Left lung (tissue), 10 donors: ENCODE results near the gene INF2. TPM values are rescaled to one million over a fixed set of nuclear protein-coding genes. Genes with fewer than 3 reads are reported as not detected.

Source experiments
- ATAC-seq: fragments of 200-7000 bp; cut with Tn5 transposase; one replicate; pipeline ENCODE4 v1.9.1; 2020; ENCODE audit warnings: moderate library complexity
- DNase-seq, 4 donors: peaks; one replicate each; pipeline ENCODE4 v3.0.0-alpha.2; 2013 to 2020
- H3K27ac ChIP-seq, 2 donors: fragments of 200-600 bp; sonication (generic) in 1 of 2; one replicate each; pipeline versions ENCODE4 v1.5.0 to v1.8.0; 2020 to 2021
- H3K27me3 ChIP-seq, 2 donors: fragments of 200-600 bp; sonication (generic) in 1 of 2; one replicate each; pipeline versions ENCODE4 v1.5.0 to v1.8.0; 2020 to 2021
- H3K36me3 ChIP-seq, 2 donors: fragments of 200-600 bp; sonication (generic) in 1 of 2; one replicate each; pipeline versions ENCODE4 v1.5.0 to v1.8.0; 2020 to 2021
- H3K4me1 ChIP-seq, 2 donors: fragments of 200-600 bp; one replicate each; pipeline ENCODE4 v1.8.0; 2021
- H3K4me3 ChIP-seq, 2 donors: fragments of 200-600 bp; sonication (generic) in 1 of 2; one replicate each; pipeline versions ENCODE4 v1.5.0 to v1.8.0; 2020 to 2021; ENCODE audit warnings: mild to moderate bottlenecking in 1 of 2
- H3K9me3 ChIP-seq, 2 donors: fragments of 200-600 bp; sonication (generic) in 1 of 2; one replicate each; pipeline versions ENCODE4 v1.5.0 to v1.8.0; 2020 to 2021
- intact Hi-C, 2 donors: fragments of 100-400 bp; cut with DNase I; formaldehyde crosslinking; loops; one replicate each; pipeline versions ENCODE4 v1.11.2 to v1.14.2; 2022
- polyA plus RNA-seq, 6 donors: library from polyadenylated mRNA; unstranded; fragments of 120-200 nt; gene quantifications; one replicate each; pipeline ENCODE4 v1.2.1, GENCODE V29; 2013; ENCODE audit not compliant: insufficient read length in 6 of 6
- total RNA-seq, 2 donors: library from RNA; stranded (reverse); fragmentation: NEBNext Ultra II Directional; extraction: Animal tissue kit (Norgen Biotek cat#: 25700); gene quantifications; one replicate each; pipeline ENCODE4 v1.2.1, GENCODE V29; 2021
- TF ChIP-seq, protein P1 (sequence below), 2 donors: fragments of 200-600 bp; sonication (generic) in 1 of 2; IDR thresholded peaks; one replicate each; pipeline versions ENCODE4 v1.5.0 to v1.8.0; 2021; ENCODE audit warnings: antibody characterized with exemption in 2 of 2
- donor health status: DM: no; HTN: yes; CAD: no.
- donor health status: DM: no; HTN: no; CAD: no.

Gene INF2
- total and polyA plus RNA-seq, 8 donors = 43.5 to 120 (median 57.0) TPM

- H3K4me3 ChIP-seq = no peak overlapping the region
- peaks cover 0 to 5% of the 10 kb centered on the region in 2 donors for H3K9me3 ChIP-seq
- TF ChIP-seq, protein P1, sequence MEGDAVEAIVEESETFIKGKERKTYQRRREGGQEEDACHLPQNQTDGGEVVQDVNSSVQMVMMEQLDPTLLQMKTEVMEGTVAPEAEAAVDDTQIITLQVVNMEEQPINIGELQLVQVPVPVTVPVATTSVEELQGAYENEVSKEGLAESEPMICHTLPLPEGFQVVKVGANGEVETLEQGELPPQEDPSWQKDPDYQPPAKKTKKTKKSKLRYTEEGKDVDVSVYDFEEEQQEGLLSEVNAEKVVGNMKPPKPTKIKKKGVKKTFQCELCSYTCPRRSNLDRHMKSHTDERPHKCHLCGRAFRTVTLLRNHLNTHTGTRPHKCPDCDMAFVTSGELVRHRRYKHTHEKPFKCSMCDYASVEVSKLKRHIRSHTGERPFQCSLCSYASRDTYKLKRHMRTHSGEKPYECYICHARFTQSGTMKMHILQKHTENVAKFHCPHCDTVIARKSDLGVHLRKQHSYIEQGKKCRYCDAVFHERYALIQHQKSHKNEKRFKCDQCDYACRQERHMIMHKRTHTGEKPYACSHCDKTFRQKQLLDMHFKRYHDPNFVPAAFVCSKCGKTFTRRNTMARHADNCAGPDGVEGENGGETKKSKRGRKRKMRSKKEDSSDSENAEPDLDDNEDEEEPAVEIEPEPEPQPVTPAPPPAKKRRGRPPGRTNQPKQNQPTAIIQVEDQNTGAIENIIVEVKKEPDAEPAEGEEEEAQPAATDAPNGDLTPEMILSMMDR (IDR thresholded peaks at IDR 0.05) = peak; percentile 93 to 99
- ATAC-seq (peak; percentile 94), DNase-seq (peak; percentile 78 to 98 (median 90))
- H3K27ac ChIP-seq = no peak overlapping the region
- intact Hi-C loops = no loop called here
- H3K27me3 ChIP-seq = no peaks in the 10 kb centered on the region
- peaks cover 0 to 45% of the 10 kb centered on the region in 2 donors for H3K36me3 ChIP-seq
- peaks cover 9 to 10% of the 10 kb centered on the region in 2 donors for H3K4me1 ChIP-seq
Observed at GRCh38 chr14:104768437-104769323, 79.3 kb downstream of the INF2 start.

DNA sequence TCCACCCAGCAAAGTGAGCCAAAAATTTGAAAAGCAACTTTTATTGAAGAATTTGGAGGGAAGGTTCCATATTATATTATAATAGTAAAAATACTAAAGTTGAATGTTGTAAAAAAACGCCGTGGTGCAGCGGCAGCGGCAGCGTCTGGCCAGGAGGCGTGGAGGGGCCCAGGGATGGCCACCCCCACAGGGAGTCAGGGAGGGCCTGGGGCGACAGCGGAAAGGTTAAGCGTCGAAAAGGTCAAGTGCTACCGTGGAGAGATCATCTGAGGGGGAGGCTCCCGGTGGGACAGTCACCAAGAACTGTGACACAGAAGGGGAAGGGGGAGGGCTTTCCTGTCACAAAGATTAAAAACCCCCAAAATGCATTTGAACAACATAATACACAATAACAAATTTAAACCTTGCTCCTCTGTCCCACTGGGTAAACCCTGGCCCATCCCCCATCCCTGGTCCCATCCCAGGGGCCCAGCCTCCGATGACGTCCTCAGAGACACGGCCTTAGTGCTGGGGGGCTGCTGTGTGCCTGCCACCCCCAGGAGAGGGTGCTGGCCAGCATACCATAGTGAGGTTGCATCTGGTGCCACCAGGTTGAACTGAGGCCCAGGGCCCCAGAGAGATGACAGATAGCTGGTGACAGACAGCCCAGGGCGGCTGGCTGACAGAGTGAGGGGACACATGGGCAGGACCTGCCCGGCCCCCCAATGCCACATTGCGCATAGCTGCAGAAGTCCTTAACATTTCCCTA is 80.1 kb downstream of the INF2 start:
- DNase-seq = peak in 1 of 4 donors; percentile 62
- no peak for ATAC-seq
- Histone ChIP-seq H3K4me1 (peaks cover 9 to 10% of the 10 kb centered on the region in 2 donors), H3K27ac (no peak overlapping the region), H3K27me3 (no peaks in the 10 kb centered on the region), H3K36me3 (peaks cover 0 to 51% of the 10 kb centered on the region in 2 donors), H3K9me3 (peaks cover 0 to 5% of the 10 kb centered on the region in 2 donors), H3K4me3 (no peak overlapping the region)
- TF ChIP-seq, protein P1 (IDR thresholded peaks at IDR 0.05) = no peak
- intact Hi-C loops = no loop called here

GRCh38 chr14:104770072-104770579 is 80.7 kb downstream of the INF2 start:
- ATAC-seq (no peak), DNase-seq (peak in 1 of 4 donors; percentile 78)
- intact Hi-C loops = no loop called here
- TF ChIP-seq, protein P1 (IDR thresholded peaks at IDR 0.05) = no peak
- H3K36me3 ChIP-seq = peaks cover 0 to 58% of the 10 kb centered on the region in 2 donors
- H3K9me3 ChIP-seq = peaks cover 0 to 5% of the 10 kb centered on the region in 2 donors
- H3K27ac ChIP-seq = no peak overlapping the region
- peaks cover 9 to 10% of the 10 kb centered on the region in 2 donors for H3K4me1 ChIP-seq
- H3K27me3 ChIP-seq = no peaks in the 10 kb centered on the region
- no peak overlapping the region for H3K4me3 ChIP-seq

- Histone ChIP-seq H3K4me1 (peaks cover 9 to 10% of the 10 kb centered on the region in 2 donors), H3K36me3 (peaks cover 0 to 64% of the 10 kb centered on the region in 2 donors), H3K27me3 (no peaks in the 10 kb centered on the region), H3K9me3 (peaks cover 0 to 5% of the 10 kb centered on the region in 2 donors), H3K27ac (no peak overlapping the region), H3K4me3 (no peak overlapping the region)
- intact Hi-C loops = no loop called here
- TF ChIP-seq, protein P1 (IDR thresholded peaks at IDR 0.05) = peak; percentile 19 to 43
- ATAC-seq = no peak
- peak in 1 of 4 donors; percentile 66 for DNase-seq
Observed at GRCh38 chr14:104770851-104771272, 81.4 kb downstream of the INF2 start.
